Epithelial cell of proximal tubule (primary cell): ENCODE data around the gene HOXC12. TPM values are rescaled to one million over a fixed set of nuclear protein-coding genes. Genes with fewer than 3 reads are reported as not detected.
A peak's percentile ranks its signal among the peaks of the same experiment; 100 is the strongest.

Experiments
- DNase-seq: peaks from one replicate; pipeline ENCODE4 v3.0.0-alpha.2; 2011; ENCODE audit warnings: low read depth
- H3K4me3 ChIP-seq: 2 replicates; pipeline ENCODE4 v1.5.1; 2011; ENCODE audit warnings: low read depth, mild to moderate bottlenecking, low read length
- total RNA-seq: library from RNA; depleted of rRNA; stranded (reverse); fragments of >200 nt; gene quantifications from 2 replicates; pipeline ENCODE4 v1.2.3, GENCODE V29; 2015
- TF ChIP-seq, protein P1 (sequence below): conservative IDR thresholded peaks from 2 replicates; pipeline ENCODE4 v1.5.1; 2012; ENCODE audit warnings: low read depth, mild to moderate bottlenecking, low read length

HOXC12 gene
- total RNA-seq, 1 donor from 2014 or later: not detected

DNA sequence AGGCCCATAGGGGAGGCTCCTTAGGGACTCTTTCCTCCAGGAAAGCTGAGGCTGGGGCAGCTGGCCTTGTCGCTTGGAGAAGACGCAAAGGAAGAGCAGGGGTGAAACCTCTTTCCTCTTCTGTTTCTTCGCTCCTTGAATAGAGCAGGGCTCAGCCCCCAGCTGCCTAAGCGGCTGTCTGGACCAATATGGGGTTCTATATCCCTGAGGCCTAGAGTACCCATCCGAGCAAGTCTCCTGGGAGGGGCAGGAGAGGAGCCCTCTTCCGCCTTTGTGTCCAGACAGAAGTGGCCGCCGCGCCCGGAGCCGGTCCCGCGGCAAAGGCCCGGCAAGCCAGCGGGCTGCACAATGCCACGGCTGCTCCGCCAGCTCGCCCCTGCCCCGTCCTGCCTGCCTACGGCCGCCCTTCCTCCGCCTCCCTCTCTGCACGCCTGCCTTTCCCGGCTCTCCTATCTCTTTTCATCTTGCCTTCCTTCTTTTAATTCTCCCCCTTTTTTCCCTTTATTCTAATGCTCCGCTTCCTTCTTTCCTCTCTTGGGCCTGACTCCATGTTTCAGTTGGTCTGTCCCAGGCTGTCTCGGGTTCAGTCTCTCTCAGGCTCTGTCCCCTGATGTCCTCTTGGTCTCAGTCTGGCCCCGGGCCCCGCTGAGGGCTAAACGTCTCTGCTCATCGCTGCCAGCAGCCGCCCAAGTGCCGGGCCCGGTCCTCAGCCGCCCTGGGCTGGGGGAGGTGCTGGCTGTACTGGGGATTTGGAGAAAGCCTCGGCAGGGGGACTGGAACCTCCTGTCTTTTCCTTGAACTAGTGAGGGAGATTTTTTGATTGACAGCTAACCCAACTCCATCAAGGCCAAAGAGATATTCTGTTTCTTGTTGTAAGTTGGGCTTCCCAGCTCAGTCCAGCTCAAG lies 42.8 kb downstream of the HOXC12 start:
- peak overlapping the region; percentile 84 for H3K4me3 ChIP-seq
- TF ChIP-seq, protein P1, sequence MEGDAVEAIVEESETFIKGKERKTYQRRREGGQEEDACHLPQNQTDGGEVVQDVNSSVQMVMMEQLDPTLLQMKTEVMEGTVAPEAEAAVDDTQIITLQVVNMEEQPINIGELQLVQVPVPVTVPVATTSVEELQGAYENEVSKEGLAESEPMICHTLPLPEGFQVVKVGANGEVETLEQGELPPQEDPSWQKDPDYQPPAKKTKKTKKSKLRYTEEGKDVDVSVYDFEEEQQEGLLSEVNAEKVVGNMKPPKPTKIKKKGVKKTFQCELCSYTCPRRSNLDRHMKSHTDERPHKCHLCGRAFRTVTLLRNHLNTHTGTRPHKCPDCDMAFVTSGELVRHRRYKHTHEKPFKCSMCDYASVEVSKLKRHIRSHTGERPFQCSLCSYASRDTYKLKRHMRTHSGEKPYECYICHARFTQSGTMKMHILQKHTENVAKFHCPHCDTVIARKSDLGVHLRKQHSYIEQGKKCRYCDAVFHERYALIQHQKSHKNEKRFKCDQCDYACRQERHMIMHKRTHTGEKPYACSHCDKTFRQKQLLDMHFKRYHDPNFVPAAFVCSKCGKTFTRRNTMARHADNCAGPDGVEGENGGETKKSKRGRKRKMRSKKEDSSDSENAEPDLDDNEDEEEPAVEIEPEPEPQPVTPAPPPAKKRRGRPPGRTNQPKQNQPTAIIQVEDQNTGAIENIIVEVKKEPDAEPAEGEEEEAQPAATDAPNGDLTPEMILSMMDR: no peak

DNA sequence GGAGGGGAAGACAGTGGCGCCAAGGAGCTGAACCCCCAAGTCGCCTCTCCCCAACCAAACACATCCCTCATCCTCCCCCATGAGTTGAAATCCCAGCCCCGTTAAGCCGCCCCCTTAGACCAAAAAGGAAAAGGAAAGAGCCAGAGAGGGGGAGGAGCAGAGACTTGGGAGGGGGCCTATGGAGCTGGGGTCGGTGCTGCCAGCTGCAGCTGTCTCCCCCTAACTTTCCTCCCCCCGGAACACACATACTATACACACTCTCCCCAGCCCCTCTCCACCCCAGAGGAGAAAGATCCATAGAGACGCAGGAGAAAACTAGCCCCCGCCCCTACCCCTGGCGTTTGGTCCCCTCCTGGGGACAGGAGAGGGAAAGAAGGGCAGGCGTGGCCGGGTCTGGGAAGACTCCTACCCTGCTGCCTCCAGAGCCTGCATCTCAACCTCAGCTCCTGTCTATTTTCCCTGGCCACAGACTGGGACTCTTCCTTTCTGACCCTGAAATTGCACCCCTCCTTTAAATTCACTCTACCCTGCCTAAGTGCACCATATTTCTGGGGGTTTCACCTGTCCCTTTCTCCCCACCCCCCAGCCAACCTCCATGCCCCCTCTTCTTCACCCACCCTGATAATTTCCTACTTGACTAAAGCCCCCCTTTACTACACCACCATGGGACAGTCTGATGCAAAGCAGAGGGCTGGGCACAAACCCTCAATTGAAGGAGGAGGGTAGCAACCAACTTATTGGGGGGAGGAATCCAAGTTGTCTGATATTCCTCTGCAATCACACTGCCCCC lies 43.6 kb downstream of the HOXC12 start:
- no peak for DNase-seq
- peak overlapping the region; percentile 84 for H3K4me3 ChIP-seq
- TF ChIP-seq, protein P1: no peak

More for the DNA sequence above, 42.8 kb downstream of the HOXC12 start:
- no peak for DNase-seq

DNA sequence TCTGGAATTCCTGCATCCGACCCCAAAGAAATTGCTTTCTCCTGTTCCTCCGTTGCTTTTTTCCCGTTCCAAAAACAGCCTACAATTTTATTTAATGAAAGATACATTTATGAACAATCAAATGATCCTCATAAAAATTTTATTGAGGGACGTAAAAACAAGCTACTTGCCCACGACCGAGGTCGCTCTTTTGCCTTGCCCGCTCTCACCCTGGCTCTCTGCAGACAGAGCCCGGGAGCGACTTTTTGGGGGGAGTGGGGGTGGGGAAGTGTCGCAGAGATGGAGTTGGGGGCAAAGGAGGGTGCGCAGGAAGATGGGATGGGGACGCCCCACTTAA lies 44.2 kb downstream of the HOXC12 start:
- DNase-seq: no peak
- TF ChIP-seq, protein P1: no peak
- H3K4me3 ChIP-seq: peak overlapping the region; percentile 84

DNA sequence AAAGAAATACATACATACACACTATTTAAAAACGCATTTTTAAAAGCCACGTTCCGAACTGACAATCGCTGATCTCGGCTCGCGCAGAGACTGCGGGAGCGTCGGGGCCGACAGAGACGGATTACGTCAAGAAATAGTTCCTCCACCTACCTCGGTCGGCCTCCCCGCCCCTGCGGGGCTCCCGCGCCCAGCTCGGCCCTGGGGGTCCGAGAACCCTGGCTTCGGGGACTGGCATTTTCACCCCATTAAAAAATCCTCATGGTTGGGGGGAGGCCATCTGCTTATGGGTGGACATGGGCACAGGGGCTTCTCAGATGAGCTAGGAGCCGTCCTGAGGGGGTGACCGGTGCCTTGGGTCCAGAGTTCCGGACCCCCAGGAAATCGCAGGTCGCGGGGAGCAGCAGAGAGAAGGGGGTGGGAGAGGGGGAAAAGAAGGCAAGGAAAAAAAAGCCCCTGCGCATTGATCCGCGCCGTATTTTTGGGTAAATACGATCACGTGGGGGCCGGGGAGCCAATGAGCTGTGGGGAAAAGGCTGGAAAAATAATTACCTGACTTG lies 44.9 kb downstream of the HOXC12 start:
- DNase-seq: no peak
- peak overlapping the region; percentile 84 for H3K4me3 ChIP-seq
- TF ChIP-seq, protein P1: no peak

GRCh38 chr12:54000116-54001114 lies 45.7 kb downstream of the HOXC12 start, which contains the start of gene HOXC9:
Gene HOXC9, plus strand, starts transcription at chr12:54000161. Its CDS starts 28 bp downstream, at chr12:54000189.
- TF ChIP-seq, protein P1: no peak
- DNase-seq: no peak
- peak within 1 kb of the TSS; percentile 84 for H3K4me3 ChIP-seq
